HG03039 (cell line): ENCODE measurements around the gene EHD2.

ENCODE experiments used
- ATAC-seq: cut with Tn5 transposase; IDR thresholded peaks from one replicate; pipeline ENCODE4 v1.9.1; 2021; ENCODE audit warnings: mild to moderate bottlenecking, moderate library complexity; ENCODE audit not compliant: unreplicated experiment

The EHD2 gene

DNA sequence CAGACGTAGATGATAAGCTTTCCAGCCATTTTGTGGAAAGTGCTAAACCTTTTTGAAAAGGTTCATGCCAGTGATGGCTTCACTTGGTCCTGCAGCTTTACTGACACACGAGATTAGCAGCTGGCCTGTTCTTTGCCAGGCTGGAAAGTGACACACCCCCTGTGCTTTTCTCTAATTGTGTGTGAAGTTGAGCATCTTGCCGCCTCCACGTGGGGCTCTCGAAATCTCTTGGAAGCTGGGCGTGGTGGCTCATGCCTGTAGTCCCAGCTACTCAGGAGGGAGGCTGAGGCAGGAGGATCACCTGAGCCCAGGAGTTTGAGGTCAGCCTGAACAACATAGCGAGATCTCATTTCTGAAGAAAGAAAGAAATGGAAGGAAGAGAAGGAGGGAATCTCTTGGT lies 25.3 kb upstream of the EHD2 start:
- ATAC-seq = no peak

DNA sequence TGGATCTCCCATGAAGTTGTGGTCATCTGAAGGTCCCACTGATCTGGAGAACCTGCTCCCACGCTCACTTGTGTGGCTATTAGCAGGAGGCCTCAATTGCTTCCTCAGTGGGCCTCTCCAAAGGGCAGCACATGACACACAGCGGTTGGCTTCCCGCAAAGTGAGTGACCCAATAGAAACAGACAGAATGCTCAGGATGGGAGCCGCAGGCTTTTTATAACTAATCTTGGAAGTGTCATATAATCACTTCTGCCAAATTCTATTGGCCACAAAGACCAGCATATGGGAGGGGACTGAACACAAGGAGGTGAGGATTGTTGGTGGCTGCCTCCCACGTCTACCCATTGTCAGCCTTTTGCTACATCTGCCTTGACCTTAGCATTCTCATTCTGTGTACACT lies 22.1 kb upstream of the EHD2 start:
- no peak for ATAC-seq

DNA sequence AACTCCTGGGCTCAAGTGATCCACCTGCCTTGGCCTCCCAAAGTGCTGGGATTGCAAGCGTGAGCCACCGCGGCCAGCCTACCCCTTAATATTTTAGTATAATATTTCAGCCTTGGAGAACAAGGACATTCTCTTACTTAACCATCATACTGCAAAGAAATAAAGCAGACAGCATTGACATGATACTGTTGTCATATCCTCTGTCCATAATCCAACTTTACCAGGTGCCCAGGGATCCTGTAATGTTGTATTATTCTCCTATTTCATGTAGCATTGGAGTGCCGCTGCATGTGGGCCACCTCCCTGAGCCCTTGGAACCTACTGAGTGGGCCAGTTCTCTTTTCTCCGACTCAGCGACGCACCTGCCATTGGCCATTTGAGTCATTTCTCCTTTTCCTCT lies 21.4 kb upstream of the EHD2 start:
- ATAC-seq = no peak

DNA sequence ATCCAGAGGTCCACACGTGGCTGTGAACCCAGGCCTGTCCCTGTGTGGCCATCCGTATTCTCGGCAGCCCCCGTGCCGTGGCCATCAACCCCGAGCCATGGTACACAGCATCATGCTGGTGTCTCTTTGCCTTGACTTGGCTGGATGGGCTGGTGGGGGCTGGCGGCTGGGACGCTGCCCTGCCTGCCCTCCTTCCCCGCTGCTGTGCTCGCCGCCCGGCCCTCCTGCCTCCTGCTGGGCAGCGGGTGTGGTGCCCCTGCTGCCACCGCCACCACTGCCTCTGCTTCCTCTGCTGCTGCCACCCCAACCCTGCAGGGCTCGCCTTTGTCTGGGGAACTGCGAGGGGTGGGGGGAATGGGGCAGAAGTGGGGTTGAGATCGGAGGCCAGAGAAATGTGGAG lies 19.7 kb upstream of the EHD2 start:
- ATAC-seq = no peak

DNA sequence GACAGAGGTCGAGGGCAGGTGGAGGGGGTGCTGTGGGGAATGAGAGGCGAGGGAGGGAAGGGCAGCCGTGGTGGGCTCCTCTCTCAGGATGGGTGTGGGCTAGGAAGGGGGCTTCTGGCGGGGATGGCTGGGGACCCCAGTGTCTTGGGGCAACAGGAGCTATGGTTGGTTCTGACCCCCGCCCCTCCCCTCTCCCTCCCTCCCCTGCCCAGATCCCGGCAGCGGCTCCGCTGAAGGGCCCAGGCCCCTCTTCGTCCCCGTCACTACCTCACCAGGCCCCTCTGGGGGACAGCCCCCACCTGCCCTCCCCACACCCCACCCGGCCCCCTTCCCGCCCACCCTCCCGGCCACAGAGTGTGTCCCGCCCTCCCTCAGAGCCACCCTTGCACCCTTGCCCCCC lies 19.3 kb upstream of the EHD2 start:
- no peak for ATAC-seq

DNA sequence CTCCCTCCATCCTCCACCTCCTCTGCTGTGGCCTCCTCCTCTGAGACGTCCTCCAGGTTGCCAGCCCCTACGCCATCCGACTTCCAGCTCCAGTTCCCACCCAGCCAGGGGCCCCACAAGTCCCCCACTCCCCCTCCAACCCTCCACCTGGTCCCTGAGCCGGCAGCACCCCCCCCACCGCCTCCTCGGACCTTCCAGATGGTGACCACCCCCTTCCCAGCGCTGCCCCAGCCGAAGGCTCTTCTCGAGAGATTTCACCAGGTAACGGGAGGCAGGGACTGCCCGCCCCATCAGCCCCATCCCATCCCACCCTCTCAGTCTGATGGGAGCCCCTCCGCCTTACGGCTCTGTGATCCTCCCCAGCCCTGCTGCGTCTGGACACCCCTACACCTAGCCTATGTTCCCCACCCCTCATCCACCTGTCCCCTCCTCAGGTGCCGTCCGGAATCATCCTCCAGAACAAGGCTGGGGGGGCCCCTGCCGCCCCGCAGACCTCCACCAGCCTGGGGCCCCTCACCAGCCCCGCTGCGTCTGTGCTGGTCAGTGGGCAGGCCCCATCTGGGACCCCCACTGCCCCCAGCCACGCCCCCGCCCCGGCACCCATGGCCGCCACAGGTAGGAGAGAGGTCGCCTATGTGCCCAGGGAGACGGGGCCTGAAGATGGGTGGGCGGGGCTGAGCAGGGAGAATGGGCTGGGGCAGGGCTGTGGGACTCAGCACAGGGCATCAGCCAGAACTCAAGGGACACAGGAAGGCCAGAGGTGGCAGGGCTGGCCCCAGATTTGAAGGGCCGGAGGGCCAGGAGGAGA lies 18.6 kb upstream of the EHD2 start:
- no peak for ATAC-seq

DNA sequence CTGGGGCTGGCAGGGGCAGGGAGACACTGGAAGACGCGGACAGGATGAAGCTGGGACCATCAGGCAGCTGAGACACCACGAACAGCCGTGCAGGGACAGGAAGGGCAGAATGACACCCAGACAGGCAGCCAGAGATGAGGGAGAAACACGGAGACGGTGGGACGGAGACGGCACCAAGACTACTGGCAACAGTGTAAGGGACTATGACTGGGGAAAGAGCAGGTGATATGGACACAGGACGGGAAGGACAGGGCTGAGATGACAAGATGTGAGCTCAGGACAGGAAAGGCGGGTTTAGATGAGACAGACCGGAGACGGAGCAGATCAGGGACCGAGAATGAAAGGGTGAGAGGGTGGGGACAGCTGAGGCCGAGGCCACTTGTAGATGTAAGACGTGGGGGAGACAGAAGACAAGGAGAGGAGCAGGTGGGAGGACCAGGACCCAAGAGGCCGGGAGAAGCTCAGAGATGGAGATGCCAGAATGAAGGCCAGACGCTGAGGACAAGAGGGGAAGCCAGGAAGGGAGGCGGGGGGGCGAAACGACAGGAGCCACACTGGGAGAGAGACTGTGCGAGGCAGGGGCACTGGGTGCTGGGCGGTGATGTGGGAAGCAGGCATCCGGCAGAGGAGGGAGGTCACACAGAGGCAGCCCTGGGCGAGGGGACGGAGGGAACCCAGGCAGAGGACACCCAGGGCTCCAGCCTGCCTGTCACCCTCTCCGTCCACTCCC lies 17.5 kb upstream of the EHD2 start:
- no peak for ATAC-seq

DNA sequence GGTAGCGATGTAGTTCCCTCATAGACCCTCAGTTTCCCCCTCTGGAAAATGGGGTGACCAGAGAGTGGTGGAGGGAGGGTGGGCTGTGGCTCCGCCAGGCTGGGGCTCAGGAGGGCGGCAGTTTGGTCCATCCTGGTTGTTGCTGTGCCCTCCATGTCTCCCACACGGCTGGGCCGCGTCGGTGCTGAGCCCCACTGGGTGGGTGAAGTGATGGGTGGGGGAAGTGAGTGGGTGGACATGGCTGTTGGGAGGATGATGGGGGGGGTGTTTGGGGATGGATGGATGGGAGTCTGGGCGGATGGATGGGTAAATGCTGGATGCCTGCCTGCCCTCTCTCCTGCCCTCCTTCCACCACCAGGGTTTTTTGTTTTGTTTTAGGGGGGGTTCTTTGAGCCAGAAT lies 16.6 kb upstream of the EHD2 start:
- ATAC-seq = no peak

DNA sequence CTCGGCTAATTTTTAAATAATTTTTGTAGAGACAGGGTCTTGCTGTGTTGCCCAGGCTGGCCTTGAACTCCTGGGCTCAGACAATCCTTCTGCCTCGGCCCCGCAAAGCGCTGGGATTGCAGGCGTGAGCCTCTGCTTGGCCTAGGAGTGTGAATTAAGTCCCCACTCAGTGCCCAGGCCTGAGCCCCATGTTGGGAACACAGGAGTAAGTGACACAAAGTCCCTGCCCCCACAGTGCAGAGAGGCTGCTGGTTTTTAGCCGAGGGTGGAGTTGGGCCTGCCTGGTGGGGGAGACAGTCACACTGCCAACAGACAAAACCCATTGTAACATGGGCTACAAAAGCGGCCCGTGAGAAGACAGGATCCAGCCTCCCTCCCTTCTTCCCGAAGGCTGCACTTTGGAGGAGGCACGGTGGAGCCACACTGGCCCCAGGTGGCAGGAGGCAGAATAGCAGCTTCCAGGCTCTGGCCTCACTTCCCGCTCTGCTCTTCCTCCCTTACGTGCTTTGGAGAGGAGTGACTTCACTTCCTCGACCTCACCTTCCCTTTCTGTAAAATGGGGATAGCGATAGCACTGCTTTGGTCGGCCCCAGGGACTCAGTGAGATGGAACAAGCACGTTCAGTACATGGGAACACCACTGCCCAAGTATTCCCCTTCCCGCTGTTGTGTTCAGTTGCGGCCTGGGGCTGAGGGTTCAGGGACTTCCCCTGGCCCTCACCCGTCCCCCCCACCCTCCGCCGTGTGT lies 15.2 kb upstream of the EHD2 start:
- no peak for ATAC-seq

DNA sequence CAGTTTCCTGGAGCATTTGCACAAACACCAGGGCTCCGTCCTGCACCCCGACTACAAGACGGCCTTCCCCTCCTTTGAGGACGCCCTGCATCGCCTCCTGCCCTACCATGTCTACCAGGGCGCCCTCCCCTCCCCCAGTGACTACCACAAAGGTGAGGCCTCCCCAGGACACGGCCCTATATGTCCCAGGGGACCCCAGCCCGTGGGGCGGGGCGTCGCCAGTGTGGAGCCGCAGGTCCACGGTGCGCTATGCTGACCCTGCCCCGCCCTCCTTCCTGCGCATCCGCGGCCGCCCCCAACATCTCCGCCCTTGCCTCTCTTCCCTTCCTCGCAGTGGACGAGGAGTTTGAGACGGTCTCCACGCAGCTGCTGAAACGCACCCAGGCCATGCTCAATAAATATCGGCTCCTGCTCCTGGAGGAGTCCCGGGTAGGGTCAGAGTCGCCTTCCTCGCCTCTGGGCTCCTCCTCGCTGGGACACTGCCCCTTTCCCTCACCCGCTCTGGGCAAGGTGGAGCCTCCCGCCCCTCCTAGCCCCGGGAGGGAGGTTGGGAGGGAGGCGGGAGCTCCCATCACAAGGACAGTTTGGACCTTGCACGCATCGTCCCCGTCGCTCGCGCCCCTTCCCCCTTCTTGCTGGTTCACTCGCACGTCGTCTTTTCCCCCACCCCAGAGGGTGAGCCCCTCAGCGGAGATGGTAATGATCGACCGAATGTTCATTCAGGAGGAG lies 14.4 kb upstream of the EHD2 start:
- ATAC-seq = no peak

DNA sequence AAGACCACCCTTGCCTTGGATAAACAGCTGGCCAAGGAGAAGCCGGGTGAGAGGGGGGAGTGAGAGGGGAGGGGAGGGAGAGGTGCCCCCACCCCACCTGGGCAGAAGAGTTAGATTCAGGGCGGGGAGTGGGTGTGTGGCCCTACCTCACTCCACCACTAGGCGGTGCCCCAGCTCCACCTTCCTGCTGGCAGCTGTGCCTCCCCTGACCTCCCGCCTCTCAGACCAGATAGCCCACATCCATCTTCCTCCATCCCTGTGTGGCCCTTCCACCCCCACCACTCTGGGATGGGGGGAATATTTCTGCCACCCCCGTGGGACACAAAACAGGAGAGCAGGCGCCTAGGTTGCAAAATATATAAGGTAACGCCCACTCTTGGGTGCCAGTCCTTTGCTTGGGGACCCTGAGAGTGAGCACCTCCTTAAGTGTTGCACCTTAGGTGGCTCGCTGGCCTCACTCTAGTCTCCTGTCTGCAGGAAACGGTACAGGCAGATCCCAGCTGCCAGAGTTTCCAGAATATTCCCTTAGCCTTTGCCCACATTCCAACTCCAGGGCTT lies 13.8 kb upstream of the EHD2 start:
- no peak for ATAC-seq

DNA sequence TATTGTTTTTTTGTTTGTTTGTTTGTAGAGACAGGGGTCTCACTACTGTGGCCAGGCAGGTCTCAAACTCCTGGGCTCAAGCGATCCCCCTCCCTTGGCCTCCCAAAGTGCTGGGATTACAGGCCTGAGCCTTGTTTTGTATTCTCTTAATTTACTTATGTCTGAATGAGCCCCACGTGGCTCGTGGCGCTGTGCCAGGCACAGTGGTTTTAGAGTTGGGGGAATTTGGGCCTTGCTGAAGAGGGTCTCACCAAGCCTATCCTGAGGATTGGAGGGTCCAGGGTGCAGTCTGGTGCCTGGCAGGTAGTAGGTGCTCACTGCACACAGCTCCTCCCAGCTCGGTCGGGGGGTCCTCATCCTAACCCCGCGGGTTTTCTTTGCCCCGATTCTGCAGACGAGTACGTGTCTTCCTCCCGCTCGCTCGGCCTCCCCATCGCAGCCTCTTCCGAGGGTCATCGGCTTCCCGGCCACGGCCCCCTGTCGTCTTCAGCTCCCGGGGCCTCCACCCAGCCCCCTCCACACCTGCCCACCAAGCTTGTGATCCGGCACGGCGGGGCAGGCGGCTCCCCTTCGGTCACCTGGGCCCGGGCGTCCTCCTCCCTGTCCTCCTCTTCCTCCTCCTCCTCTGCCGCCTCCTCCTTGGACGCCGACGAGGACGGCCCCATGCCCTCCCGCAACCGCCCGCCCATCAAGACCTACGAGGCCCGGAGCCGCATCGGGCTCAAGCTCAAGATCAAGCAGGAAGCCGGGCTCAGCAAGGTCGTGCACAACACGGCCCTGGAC lies 12.1 kb upstream of the EHD2 start:
- ATAC-seq = no peak

DNA sequence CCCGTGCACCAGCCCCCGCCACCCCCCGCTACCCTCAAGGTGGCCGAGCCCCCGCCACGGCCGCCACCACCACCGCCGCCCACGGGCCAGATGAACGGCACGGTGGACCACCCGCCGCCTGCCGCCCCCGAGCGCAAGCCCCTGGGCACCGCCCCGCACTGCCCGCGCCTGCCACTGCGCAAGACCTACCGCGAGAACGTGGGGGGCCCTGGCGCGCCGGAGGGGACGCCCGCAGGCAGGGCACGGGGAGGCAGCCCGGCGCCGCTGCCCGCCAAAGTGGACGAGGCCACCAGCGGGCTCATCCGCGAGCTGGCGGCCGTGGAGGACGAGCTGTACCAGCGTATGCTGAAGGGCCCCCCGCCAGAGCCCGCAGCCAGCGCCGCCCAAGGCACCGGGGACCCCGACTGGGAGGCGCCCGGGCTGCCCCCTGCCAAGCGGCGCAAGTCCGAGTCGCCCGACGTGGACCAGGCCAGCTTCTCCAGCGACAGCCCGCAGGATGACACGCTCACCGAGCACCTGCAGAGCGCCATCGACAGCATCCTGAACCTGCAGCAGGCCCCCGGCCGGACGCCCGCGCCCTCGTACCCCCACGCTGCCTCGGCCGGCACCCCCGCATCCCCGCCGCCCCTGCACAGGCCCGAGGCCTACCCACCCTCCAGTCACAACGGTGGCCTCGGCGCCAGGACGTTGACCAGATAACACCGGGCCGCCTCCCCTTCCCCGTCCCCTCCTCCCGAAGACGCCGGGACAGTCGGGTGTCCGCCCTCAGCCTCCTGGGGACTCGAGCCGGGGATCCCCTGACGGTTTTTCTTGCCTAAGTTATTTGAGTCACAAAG lies 11.3 kb upstream of the EHD2 start:
- no peak for ATAC-seq

DNA sequence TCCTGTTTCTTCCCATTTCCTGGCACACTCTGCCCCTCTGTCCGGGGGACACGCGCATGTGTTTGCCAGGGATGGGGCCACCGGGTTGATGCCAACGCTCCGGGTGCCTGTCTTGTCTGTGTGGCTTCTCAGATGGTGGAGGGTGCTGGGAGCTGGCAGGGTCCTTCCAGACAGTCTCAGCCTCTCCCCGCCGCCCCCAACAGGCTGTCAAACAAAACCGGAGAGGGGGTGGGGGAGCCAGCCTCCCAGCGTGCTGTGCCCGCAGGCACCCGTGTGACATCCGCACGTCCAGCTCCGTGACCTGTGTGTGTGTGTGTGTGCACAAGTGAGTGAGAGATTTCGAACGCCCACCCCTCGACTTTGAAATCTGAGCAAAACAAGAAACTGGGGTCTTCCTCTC lies 10.6 kb upstream of the EHD2 start:
- ATAC-seq = no peak

DNA sequence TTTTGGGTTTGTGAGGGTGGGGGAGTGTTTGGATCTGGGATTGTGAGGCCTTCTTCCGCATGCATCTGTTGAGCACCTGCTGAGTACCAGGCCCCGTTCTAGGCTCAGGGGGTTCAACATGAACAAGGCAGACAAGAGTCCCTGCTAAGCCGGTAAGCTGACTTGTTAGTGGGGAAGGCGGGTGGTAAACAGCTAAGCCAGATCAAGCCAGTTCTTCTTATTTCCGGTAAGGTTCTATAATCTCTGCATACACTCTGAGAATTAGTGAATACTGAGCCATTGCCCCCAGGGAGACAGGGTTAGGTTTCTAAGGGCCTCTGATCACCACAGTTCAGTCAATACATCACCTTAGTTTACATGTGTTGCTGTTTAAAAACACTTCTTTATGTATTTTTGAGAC lies 9.9 kb upstream of the EHD2 start:
- ATAC-seq = no peak

DNA sequence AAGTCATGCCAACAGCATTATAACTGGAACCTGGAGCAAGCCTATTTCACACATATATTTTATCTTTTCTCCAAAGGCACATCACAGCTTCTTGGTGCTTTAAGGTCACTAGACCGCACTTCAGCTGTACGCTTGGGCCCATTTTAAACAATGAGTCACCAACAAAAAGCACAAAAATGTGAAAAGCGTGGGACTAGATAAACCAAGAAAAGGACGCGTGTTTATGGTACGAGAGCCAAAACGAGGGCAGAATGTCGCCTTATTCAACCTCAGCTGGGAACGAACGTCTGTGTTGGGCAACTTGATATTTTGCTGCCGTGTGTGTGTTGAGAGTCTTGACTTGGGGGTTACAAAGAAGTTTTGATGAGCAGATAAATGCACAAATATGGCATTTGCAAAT lies 9.2 kb upstream of the EHD2 start:
- no peak for ATAC-seq

DNA sequence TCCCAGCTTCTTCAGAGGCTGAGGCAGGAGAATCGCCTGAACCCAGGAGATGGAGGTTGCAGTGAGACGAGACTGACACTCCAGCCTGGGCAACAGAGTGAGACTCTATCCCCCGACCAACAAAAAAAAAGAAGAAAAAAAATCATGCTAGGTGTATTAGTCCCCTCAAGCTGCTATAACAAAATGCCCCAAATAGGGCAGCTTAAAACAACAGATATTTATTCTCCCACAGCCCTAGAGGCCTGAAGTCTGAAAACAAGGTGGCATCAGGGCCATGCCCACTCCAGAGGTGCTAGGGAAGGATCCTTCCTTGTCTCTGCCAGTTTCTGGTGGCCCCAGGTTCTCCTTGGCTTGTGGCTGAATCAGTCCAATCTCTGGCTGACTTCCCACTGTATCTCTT lies 8.6 kb upstream of the EHD2 start:
- no peak for ATAC-seq

DNA sequence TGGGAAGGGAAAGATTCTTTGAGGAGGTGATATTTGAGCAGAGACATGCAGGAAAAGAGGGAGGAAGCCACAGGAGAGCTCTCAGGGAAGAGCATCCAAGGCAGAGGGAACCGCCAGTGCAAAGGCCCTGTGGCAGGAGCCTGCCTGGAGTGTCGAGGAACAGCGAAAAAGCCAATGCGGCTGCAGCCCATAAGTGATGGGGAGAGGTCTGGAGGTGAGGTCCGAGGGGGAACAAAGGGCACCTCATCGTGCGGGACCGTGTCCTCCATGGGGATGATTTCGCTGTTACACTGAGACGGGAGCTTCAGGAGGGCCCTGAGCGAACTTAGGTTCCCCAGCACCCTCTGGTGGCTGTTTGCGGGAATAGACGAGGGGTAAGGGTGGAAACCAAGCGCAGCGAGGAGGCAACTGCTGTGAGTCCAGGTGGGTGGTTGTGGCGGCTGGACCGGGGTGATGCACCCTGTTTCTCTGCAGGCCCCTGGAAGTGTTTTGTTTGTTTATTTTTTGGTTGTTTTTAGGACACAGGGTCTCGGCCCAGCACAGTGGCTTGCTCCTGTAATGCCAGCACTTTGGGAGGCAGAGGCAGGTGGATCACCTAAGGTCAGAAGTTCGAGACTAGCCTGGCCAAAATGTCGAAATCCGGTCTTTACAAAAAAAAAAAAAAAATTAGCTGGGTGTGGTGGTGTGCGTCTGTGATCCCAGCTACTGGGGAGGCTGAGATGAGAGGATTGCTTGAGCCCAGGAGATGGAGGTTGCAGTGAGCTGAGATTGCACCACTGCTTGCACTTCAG lies 5.9 kb upstream of the EHD2 start:
- ATAC-seq = no peak
